Right lobe of liver (tissue), 6 donors: ENCODE data around the gene SAMD1. TPM values are rescaled to one million over a fixed set of nuclear protein-coding genes. Genes with fewer than 3 reads are reported as not detected.

Source experiments
- ATAC-seq, 4 donors: fragments of 200-7000 bp; cut with Tn5 transposase; one replicate each; pipeline ENCODE4 v1.9.1; 2020; ENCODE audit warnings: mild to moderate bottlenecking in 4 of 4, moderate library complexity in 4 of 4
- DNase-seq, 3 donors: peaks; one replicate each; pipeline ENCODE4 v3.0.0-alpha.2; 2020
- H3K27ac ChIP-seq, 3 donors: fragments of 200-600 bp; one replicate each; pipeline ENCODE4 v1.8.0; 2022
- H3K27me3 ChIP-seq, 2 donors: fragments of 200-600 bp; one replicate each; pipeline ENCODE4 v1.8.0; 2022
- H3K36me3 ChIP-seq, 4 donors: fragments of 200-600 bp; sonication (generic) in 1 of 4; one replicate each; pipeline versions ENCODE4 v1.5.1 to v1.8.0; 2017 to 2022; ENCODE audit warnings: control low read depth in 1 of 4
- H3K4me1 ChIP-seq, 4 donors: fragments of 200-600 bp; sonication (generic) in 1 of 4; one replicate each; pipeline versions ENCODE4 v1.5.1 to v1.8.0; 2017 to 2022; ENCODE audit warnings: control low read depth in 1 of 4
- H3K4me3 ChIP-seq, 3 donors: fragments of 200-600 bp; one replicate each; pipeline ENCODE4 v1.8.0; 2022
- H3K9me3 ChIP-seq, 4 donors: fragments of 200-600 bp; sonication (generic) in 1 of 4; one replicate each; pipeline versions ENCODE4 v1.5.1 to v1.8.0; 2017 to 2022; ENCODE audit warnings: control low read depth in 1 of 4
- POLR2A ChIP-seq: fragments of 450-650 bp; IDR thresholded peaks from one replicate; pipeline ENCODE4 v1.6.1; 2017; ENCODE audit warnings: antibody characterized with exemption, mild to moderate bottlenecking
- WGBS: methylation state at CpG from one replicate; pipeline ENCODE4 v1.1.6; 2018; ENCODE audit warnings: low coverage, low lambda C conversion rate; ENCODE audit not compliant: insufficient coverage; ENCODE audit errors: missing lambda C conversion rate; 5-methylcytosine and 5-hydroxymethylcytosine counted together
- intact Hi-C, 2 donors: fragments of 100-400 bp; cut with DNase I; formaldehyde crosslinking; loops; one replicate each; pipeline versions ENCODE4 v1.11.2 to v1.14.1; 2022
- total RNA-seq, 6 experiments: library from RNA; depleted of rRNA in 2 of 6; stranded (reverse); fragments of >200 nt in 2 of 6; fragmentation: NEBNext Ultra II Directional in 3 of 6; extraction: Animal tissue kit (Norgen Biotek cat#: 25700) in 3 of 6; gene quantifications; one replicate each; pipeline versions ENCODE4 v1.1.0 to v1.2.4, GENCODE V29; 2016 to 2023
- TF ChIP-seq, protein P1 (sequence below), 4 donors: fragments of 200-600 bp in 3 of 4; fragments of 450-650 bp in 1 of 4; IDR thresholded peaks; one replicate each; pipeline versions ENCODE4 v1.5.1 to v1.8.0; 2016 to 2022; ENCODE audit warnings: antibody characterized with exemption in 4 of 4, mild to moderate bottlenecking in 2 of 4
- donor health status: DM: no; HTN: yes; CAD: no.
- donor health status: DM: no; HTN: no; CAD: no.
- donor health status: DM: no; HTN: no; CAD: no.
- donor health status: DM: no; HTN: yes; CAD: no.
- donor health status: DM: no; HTN: yes; CAD: no.

Gene SAMD1
- total RNA-seq, 6 experiments from 2014 or later, result 10.0 to 25.3 (median 15.6) TPM

DNA sequence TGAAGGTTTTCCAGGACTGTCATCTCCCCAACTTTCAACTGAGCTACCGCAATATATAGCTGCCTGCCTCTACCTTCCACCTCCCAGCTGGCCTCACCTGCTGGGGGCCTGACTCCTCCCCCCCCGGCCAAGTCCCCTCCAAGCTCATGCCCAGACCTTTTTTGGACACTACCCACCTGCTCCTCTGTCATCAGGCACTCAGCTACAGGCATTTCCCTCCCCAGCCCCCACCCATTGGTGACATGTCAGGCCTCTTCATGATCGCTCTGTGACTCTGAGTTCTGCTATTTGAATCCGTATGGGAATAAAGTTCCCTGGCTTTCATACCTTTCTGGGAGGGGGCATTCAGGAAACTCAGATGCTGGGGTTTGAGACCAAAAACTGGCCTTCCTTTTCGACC, 25.2 kb upstream of the SAMD1 start:
- DNase-seq (no peak), ATAC-seq (no peak)
- no peak overlapping the region for H3K4me3 ChIP-seq
- H3K36me3 ChIP-seq, result no peaks in the 10 kb centered on the region
- intact Hi-C loops, result no loop called here
- peaks cover 0 to 57% (median 29%) of the 10 kb centered on the region in 4 donors for H3K4me1 ChIP-seq
- 68% methylated on average over 5 of the region's 5 CpGs for WGBS
- TF ChIP-seq, protein P1, sequence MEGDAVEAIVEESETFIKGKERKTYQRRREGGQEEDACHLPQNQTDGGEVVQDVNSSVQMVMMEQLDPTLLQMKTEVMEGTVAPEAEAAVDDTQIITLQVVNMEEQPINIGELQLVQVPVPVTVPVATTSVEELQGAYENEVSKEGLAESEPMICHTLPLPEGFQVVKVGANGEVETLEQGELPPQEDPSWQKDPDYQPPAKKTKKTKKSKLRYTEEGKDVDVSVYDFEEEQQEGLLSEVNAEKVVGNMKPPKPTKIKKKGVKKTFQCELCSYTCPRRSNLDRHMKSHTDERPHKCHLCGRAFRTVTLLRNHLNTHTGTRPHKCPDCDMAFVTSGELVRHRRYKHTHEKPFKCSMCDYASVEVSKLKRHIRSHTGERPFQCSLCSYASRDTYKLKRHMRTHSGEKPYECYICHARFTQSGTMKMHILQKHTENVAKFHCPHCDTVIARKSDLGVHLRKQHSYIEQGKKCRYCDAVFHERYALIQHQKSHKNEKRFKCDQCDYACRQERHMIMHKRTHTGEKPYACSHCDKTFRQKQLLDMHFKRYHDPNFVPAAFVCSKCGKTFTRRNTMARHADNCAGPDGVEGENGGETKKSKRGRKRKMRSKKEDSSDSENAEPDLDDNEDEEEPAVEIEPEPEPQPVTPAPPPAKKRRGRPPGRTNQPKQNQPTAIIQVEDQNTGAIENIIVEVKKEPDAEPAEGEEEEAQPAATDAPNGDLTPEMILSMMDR (IDR thresholded peaks at IDR 0.05), result no peak
- TF ChIP-seq POLR2A, result no peak
- H3K27me3 ChIP-seq, result no peaks in the 10 kb centered on the region
- no peaks in the 10 kb centered on the region for H3K9me3 ChIP-seq
- H3K27ac ChIP-seq, result peak overlapping the region in 2 of 3 donors; percentile 7 to 43

DNA sequence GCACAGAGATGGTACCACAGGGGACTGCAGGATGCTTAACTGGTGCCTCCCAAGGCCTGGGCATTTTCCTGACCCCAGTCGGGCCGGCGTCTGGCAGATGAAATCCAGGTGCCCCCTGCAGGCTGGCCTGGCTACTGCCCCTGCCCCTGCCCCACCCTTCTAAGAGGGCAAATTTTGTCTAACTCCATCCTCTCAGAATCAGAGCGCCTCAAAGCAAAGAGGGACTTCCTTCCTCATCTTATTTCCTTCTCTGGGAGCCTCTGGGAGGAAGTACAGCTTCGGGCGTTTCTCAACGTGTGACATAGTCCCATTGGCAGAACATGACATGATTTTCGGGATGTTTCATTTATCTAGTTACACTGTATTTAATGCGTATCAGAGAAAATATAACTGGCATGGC, 24.3 kb upstream of the SAMD1 start:
- H3K27me3 ChIP-seq, result no peaks in the 10 kb centered on the region
- TF ChIP-seq POLR2A, result no peak
- TF ChIP-seq, protein P1 (IDR thresholded peaks at IDR 0.05), result peak; percentile 55 to 69 (median 66)
- no peak overlapping the region for H3K4me3 ChIP-seq
- intact Hi-C loops, result no loop called here
- H3K9me3 ChIP-seq, result no peaks in the 10 kb centered on the region
- DNase-seq (peak; percentile 74 to 79 (median 74)), ATAC-seq (peak in 3 of 4 donors; percentile 3 to 11 (median 4))
- H3K36me3 ChIP-seq, result no peaks in the 10 kb centered on the region
- 24% methylated on average over 9 of the region's 9 CpGs for WGBS
- H3K4me1 ChIP-seq, result peaks cover 0 to 56% (median 29%) of the 10 kb centered on the region in 4 donors
- H3K27ac ChIP-seq, result peak overlapping the region in 2 of 3 donors; percentile 36 to 84

DNA sequence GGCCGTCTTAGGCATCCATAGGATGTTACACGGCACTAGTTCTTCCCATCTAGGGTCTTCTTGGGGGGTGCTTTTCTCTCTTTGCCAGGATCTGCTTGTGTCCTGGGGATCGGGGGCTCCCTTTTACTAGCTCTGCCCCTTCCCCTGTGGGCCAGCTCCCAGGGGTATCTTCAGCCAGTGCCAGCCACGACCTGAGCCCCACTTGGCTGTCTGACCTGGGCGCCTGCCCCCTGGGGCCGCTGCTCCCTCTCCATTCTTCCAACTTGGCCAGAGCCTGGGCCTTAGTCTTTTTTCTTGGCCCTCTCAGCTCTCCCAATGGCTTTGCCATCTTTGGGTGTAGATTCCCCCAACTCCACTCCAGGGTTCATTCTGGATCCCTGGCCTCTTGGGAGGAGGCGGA, 23.9 kb upstream of the SAMD1 start:
- H3K9me3 ChIP-seq, result no peaks in the 10 kb centered on the region
- no peaks in the 10 kb centered on the region for H3K36me3 ChIP-seq
- no peak for ATAC-seq
- peak overlapping the region in 2 of 3 donors; percentile 36 to 84 for H3K27ac ChIP-seq
- intact Hi-C loops, result no loop called here
- peaks cover 0 to 52% (median 27%) of the 10 kb centered on the region in 4 donors for H3K4me1 ChIP-seq
- WGBS, result 76% methylated on average over 3 of the region's 7 CpGs
- H3K27me3 ChIP-seq, result no peaks in the 10 kb centered on the region
- TF ChIP-seq POLR2A, result no peak
- TF ChIP-seq, protein P1 (IDR thresholded peaks at IDR 0.05), result no peak
- H3K4me3 ChIP-seq, result no peak overlapping the region
- DNase-seq, result no peak

DNA sequence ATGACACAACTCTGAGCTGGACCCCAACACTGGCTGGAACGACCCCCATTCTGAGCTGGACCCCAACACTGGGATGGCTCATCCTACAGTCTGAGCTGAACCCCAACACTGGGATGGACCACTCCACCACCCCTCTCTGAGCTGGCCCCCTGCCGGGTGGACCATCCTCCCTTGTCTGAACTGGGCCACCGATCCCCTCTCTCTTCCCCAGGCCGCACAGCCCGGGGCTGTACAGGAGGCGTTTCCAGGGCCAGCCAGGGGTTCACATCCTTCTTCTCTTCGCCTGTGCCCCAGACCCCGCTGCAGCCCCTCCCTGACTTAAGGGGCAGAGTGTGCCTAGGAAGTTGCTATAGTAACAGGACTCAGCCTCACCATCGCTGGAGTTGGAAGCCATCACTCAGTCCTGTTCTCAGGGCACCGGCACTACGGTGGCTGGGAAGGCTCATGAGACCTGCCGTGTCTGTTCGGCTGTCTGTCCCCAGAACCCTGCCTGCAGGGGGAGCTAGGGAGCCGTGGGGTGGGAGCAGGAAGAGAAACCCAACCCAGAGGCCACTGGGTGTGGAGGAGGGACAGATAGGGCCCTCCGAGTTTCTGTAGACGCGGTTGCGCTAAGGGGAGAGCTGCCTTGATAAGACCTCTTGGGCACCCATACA, 23.3 kb upstream of the SAMD1 start:
- no peaks in the 10 kb centered on the region for H3K27me3 ChIP-seq
- no peaks in the 10 kb centered on the region for H3K9me3 ChIP-seq
- no peaks in the 10 kb centered on the region for H3K36me3 ChIP-seq
- intact Hi-C loops, result no loop called here
- H3K4me1 ChIP-seq, result peaks cover 0 to 47% (median 23%) of the 10 kb centered on the region in 4 donors
- TF ChIP-seq POLR2A, result no peak
- TF ChIP-seq, protein P1 (IDR thresholded peaks at IDR 0.05), result peak; percentile 34 to 56 (median 40)
- peak overlapping the region; percentile 70 to 84 (median 78) for H3K27ac ChIP-seq
- DNase-seq, result peak; percentile 81 to 86 (median 83)
- 56% methylated on average over 3 of the region's 18 CpGs for WGBS
- peak overlapping the region in 2 of 3 donors; percentile 3 to 39 for H3K4me3 ChIP-seq
- peak in 1 of 4 donors; percentile 2 for ATAC-seq
